Measurements from ENCODE around the gene RNF225.

RNF225 gene

DNA sequence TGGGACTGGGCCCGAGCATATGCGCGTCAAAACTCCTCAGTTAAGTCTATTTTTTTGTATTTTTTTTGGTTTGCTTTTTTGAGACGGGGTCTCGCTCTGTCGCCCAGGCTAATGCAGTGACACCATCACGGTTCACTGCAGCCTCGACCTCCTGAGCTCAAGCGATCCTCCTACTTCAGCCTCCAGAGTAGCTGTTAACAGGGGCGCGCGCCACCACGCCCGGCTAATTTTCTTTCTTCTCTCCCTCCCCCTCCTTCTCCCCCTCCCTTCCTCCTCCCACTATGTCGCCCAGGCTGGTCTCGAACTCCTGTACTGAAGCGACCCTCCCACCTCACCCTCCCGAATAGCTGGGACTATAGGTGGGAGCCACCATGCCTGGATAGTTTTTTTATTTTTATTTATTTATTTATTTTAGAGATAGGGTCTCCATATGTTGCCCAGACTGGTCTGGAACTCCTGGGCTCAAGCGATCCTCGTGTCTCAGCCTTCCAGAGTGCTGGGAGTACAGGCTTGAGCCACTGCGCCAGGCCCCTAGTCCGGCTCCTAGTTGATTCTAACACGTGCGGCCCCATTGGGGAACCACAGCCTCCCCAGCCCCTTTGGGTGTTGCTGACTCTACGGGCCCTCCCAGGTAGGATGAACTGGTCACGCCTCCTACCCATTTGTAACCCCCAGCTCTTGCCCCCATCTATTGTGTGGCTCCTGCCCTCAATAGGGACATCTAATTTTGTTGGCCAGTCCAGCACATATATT, 13.8 kb upstream of the RNF225 start:
- no peak for DNase-seq (ENCODE audit: low spot score)
- TF ChIP-seq, protein P1, sequence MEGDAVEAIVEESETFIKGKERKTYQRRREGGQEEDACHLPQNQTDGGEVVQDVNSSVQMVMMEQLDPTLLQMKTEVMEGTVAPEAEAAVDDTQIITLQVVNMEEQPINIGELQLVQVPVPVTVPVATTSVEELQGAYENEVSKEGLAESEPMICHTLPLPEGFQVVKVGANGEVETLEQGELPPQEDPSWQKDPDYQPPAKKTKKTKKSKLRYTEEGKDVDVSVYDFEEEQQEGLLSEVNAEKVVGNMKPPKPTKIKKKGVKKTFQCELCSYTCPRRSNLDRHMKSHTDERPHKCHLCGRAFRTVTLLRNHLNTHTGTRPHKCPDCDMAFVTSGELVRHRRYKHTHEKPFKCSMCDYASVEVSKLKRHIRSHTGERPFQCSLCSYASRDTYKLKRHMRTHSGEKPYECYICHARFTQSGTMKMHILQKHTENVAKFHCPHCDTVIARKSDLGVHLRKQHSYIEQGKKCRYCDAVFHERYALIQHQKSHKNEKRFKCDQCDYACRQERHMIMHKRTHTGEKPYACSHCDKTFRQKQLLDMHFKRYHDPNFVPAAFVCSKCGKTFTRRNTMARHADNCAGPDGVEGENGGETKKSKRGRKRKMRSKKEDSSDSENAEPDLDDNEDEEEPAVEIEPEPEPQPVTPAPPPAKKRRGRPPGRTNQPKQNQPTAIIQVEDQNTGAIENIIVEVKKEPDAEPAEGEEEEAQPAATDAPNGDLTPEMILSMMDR (IDR thresholded peaks at IDR 0.05; ENCODE audit: borderline replicate concordance, control extremely low read depth, extremely low read depth, insufficient read depth, missing control alignments), result no peak
- in situ Hi-C loops (cut with MboI; ENCODE audit: low sequenced_read_pairs, unreplicated experiment), result no loop called here

GRCh38 chr19:58382997-58383603, 12.4 kb upstream of the RNF225 start:
- no peak for DNase-seq (ENCODE audit: low spot score)
- in situ Hi-C loops (cut with MboI; ENCODE audit: low sequenced_read_pairs, unreplicated experiment), result no loop called here
- TF ChIP-seq, protein P1 (IDR thresholded peaks at IDR 0.05; ENCODE audit: borderline replicate concordance, control extremely low read depth, extremely low read depth, insufficient read depth, missing control alignments), result no peak

GRCh38 chr19:58385313-58385890, 10.1 kb upstream of the RNF225 start:
- TF ChIP-seq, protein P1 (IDR thresholded peaks at IDR 0.05; ENCODE audit: borderline replicate concordance, control extremely low read depth, extremely low read depth, insufficient read depth, missing control alignments), result no peak
- no peak for DNase-seq (ENCODE audit: low spot score)
- in situ Hi-C loops (cut with MboI; ENCODE audit: low sequenced_read_pairs, unreplicated experiment), result no loop called here

DNA sequence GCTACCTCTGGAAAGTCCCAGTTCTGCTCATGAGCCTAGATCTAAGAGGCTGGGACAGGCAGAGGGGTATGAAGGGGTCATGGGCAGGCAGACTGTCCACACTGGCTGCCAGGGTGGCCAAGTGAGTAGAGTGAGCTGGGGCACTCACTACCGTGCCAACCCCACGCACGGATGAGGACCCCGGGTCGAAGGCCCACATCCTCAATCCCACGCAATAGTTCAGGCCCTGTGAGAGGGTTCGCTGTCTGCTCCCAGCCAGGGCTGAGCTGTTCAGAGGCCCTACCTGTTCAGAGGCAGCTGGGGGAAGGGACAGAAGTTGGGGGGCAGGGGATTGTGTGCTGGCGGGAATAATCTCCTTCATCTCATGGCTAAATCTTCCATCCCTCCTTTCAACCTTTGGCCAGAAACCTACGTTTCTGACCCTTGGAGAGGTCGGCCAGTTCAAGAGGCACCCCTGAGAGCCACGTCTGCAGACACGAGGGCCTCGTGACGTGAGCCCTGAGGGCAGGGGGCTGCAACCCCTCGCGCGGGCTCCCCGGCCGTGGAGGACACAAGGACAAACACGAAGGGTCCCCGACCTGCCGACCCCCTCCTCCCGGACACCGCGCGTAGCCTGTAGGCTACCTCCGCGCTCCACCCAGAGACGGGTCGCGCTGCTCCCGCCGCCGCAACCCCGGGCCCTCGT, 9.4 kb upstream of the RNF225 start:
- DNase-seq (ENCODE audit: low spot score), result no peak
- in situ Hi-C loops (cut with MboI; ENCODE audit: low sequenced_read_pairs, unreplicated experiment), result no loop called here
- TF ChIP-seq, protein P1 (IDR thresholded peaks at IDR 0.05; ENCODE audit: borderline replicate concordance, control extremely low read depth, extremely low read depth, insufficient read depth, missing control alignments), result no peak

- in situ Hi-C loops (cut with MboI; ENCODE audit: low sequenced_read_pairs, unreplicated experiment), result no loop called here
- DNase-seq (ENCODE audit: low spot score), result peak; percentile 100
- TF ChIP-seq, protein P1 (IDR thresholded peaks at IDR 0.05; ENCODE audit: borderline replicate concordance, control extremely low read depth, extremely low read depth, insufficient read depth, missing control alignments), result no peak
These were observed 8.7 kb upstream of the RNF225 start, which contains the start of gene RPS5 for GRCh38 chr19:58386576-58387337. Gene RPS5, plus strand, starts transcription at chr19:58387269. Its CDS starts 869 bp downstream, at chr19:58388138.
